GM18511 (cell line): ENCODE measurements around the gene ZNF528.

ENCODE experiments used
- ATAC-seq: cut with Tn5 transposase; IDR thresholded peaks from one replicate; pipeline ENCODE4 v1.9.1; 2021; ENCODE audit warnings: mild to moderate bottlenecking, moderate library complexity; ENCODE audit not compliant: unreplicated experiment

ZNF528 gene

DNA sequence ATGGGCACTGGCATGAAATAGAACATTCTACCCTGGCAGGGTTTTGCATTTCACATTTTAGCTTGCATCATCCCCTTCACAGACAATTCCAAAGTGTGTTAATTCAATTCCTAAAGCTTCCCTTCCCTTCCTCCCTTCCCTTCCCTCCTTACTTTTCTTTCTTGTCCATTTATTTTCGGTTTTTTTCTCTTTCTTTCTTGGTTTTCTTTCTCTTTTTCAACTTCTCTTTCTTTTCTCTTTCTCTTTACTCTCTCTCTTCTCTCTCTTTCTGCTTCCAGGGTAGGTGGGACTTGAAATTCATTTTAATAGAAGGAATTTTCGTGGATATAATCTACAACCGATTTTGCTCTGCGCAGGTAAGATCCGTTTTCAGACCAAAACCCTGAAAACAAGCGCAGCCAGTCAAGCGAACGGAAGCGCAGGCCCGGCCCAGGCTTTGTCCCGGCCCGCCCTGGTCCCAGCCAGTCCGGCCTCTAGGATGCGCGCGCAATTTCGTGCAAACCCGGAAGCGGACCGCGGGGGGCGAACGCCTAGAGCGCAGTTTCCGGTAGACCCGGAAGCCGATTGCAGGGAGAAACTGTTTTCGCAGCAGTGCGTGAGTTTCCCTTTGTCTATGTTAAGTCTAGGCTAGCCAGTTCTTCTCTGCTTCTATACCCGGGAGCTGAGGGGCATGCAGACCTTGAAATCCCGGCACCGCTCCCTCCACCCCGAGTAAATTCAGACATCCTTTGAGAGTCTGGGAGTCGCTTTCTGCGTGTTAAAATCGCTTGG lies at the start of gene ZNF528:
Gene ZNF528 (plus strand): TSS at position 540 of the 771 bp plus-strand sequence. CDS start 4,165 bp downstream, outside the sequence.
- ATAC-seq = peak; percentile 96

- ATAC-seq = no peak
Observed at GRCh38 chr19:52351512-52351911, 46.1 kb upstream of the ZNF528 start.

GRCh38 chr19:52366414-52366824 lies 31.2 kb upstream of the ZNF528 start:
- no peak for ATAC-seq

GRCh38 chr19:52369559-52370340 lies 27.9 kb upstream of the ZNF528 start, which contains the start of gene ZNF880:
TSS of gene ZNF880 (plus strand) at chr19:52369923. CDS start at chr19:52369966, 43 bp downstream.
- peak; percentile 81 for ATAC-seq

DNA sequence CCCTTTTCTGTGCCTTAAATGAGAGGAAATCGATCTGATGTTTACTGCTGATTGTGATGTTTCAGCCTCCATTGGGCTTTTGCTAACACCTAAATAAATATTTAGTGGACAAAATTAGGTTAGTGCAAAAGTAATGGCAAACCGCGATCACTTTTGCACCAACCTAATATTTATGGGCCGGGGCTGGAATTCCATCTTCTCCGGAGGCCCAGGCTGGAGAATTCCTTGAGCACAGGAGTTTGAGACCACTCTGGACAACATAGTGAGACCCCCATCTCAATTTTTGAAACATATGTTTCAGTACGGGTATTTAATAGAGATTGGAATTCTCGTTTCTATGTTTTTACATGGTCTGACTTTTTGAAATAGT lies 27.3 kb upstream of the ZNF528 start:
- ATAC-seq = no peak

GRCh38 chr19:52391135-52391534 lies 6.5 kb upstream of the ZNF528 start:
- ATAC-seq = no peak

DNA sequence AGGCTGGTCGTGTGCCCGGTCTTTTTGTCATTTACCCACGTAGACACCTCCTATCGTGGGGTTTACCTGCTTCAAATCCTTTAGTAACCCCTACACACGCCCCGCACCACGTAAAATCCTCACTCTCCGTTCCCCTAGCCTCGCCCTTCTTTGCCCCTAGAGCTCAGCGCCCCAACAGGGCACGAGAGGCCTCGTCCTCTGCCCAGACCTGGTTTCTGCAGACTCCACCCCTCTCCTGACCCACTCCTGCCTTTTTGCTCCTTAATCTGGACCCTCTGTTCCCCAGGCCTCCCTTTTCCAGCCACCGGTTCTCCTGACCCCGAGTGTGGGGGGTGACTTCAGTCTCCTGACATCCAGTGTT lies 412 bp downstream of the ZNF528 start:
- peak; percentile 55 for ATAC-seq

- no peak for ATAC-seq
Observed at GRCh38 chr19:52410276-52410675, 12.6 kb downstream of the ZNF528 start.

- ATAC-seq = no peak
Observed at GRCh38 chr19:52415711-52416110, 18.1 kb downstream of the ZNF528 start.

GRCh38 chr19:52428937-52429336 lies 31.3 kb downstream of the ZNF528 start, which contains the start of gene ZNF534:
TSS of gene ZNF534 (plus strand) at chr19:52429148. CDS start at chr19:52431475, 2,327 bp downstream.
- no peak for ATAC-seq

GRCh38 chr19:52442179-52442578 lies 44.5 kb downstream of the ZNF528 start:
- ATAC-seq = no peak

DNA sequence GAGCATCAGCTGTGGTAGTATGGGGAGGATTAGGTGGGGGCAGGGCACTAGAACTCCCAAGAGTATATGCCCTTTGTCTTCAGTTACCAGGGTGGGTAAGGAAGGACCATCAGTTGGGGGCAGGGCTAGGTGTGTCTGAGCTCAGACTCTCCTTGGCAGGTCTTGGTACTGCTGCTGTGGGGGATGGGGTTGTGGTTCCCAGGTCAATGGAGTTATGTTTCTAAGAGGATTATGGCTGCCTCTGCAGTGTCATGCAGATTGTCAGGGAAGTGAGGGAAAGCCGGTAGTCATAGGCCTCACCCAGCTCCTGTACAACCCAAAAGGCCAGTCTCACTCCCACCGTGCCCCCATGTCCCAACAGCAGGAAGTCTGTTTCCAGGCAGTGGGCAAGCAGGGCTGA lies 46.9 kb downstream of the ZNF528 start:
- ATAC-seq = no peak

- no peak for ATAC-seq
Observed at GRCh38 chr19:52451241-52451640, 53.6 kb downstream of the ZNF528 start.

DNA sequence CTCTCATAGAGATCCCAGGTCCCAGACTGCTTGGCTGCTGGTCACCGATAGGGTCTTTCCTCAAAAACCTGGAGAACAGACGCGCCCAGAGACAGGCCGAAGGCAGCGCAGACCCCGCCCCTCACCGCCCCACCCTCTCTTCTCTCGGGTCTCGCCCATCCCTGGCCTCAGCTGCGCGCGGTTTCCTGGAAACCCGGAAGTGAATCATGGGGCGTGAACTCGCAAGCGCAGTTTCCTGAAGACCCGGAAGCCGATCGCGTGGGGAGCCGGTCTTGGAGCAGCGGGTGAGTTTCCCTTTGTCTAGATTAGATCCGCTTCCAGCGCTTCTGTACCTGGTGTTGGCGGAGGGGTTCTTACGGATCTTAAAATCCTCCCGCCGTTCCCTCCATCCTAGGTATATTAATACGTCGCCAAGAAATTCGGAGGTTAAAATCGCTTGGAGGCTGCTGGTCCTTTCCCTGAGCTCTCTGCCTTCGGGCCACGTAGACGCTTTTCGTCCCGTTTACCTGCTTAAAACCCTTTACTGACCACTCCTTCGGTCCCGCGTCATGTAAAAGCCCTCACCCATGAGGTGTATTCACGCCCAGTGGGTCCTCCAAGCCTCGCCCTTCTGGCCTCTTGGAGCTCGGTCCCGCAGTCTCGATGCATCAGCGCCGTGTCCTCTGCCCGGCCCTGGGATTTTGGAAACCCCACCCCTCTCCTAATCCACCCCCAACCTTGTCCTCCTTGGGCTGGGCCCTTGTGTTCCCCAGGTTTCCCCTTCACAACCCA lies 55.9 kb downstream of the ZNF528 start, which contains the start of gene ZNF578:
Gene ZNF578 (plus strand): TSS at position 230 of the 771 bp plus-strand sequence. CDS start 48,293 bp downstream, outside the sequence.
- no peak for ATAC-seq

- ATAC-seq = no peak
Observed at GRCh38 chr19:52464798-52465470, 67.3 kb downstream of the ZNF528 start.
